WTC11 (cell line): Measurements from ENCODE around the gene SPACA9.

Experiments used
- ARID4B ChIP-seq: sonication (generic); formaldehyde crosslinking; IDR thresholded peaks from 2 replicates; pipeline ENCODE4 v1.8.0; 2023; ENCODE audit warnings: missing genetic modification reagents, mild to moderate bottlenecking, borderline replicate concordance
- CREM ChIP-seq: sonication (generic); formaldehyde crosslinking; IDR thresholded peaks from 2 replicates; pipeline ENCODE4 v1.8.1; 2022; ENCODE audit warnings: mild to moderate bottlenecking, missing genetic modification reagents, moderate library complexity
- CTCF ChIP-seq: fragments of 200-600 bp; IDR thresholded peaks from 2 replicates; pipeline ENCODE4 v1.8.0; 2022; ENCODE audit warnings: antibody characterized with exemption
- ETV6 ChIP-seq: sonication (generic); formaldehyde crosslinking; IDR thresholded peaks from 2 replicates; pipeline ENCODE4 v1.8.1; 2022; ENCODE audit warnings: mild to moderate bottlenecking, missing genetic modification reagents
- GABPB1 ChIP-seq: sonication (generic); formaldehyde crosslinking; IDR thresholded peaks from 2 replicates; pipeline ENCODE4 v1.8.1; 2023; ENCODE audit warnings: mild to moderate bottlenecking, missing genetic modification reagents
- JUN ChIP-seq: sonication (generic); formaldehyde crosslinking; IDR thresholded peaks from 2 replicates; pipeline ENCODE4 v1.8.0; 2023; ENCODE audit warnings: mild to moderate bottlenecking, missing genetic modification reagents
- MAX ChIP-seq: sonication (generic); formaldehyde crosslinking; IDR thresholded peaks from 2 replicates; pipeline ENCODE4 v1.8.0; 2022; ENCODE audit warnings: mild to moderate bottlenecking, missing genetic modification reagents
- MLX ChIP-seq: sonication (generic); formaldehyde crosslinking; IDR thresholded peaks from 2 replicates; pipeline ENCODE4 v1.8.1; 2023; ENCODE audit warnings: mild to moderate bottlenecking, missing genetic modification reagents, moderate library complexity
- ZBTB43 ChIP-seq: sonication (generic); formaldehyde crosslinking; IDR thresholded peaks from 2 replicates; pipeline ENCODE4 v1.8.1; 2023; ENCODE audit warnings: mild to moderate bottlenecking, missing genetic modification reagents
- ZNF512 ChIP-seq: sonication (generic); formaldehyde crosslinking; IDR thresholded peaks from 2 replicates; pipeline ENCODE4 v1.8.1; 2022; ENCODE audit warnings: missing genetic modification reagents, borderline replicate concordance

GRCh38 chr9:132861666-132862065 lies 17.0 kb upstream of the SPACA9 start:
- TF ChIP-seq CTCF (no peak), ZNF512 (no peak), JUN (CRISPR knock-in tag) (no peak), MLX (CRISPR knock-in tag) (no peak), ZBTB43 (CRISPR knock-in tag) (no peak), CREM (CRISPR knock-in tag) (no peak), MAX (no peak), ARID4B (CRISPR knock-in tag) (no peak), GABPB1 (no peak), ETV6 (CRISPR knock-in tag) (no peak)
